ENCODE measurements around the gene MLLT10. TPM values are rescaled to one million over a fixed set of nuclear protein-coding genes. Genes with fewer than 3 reads are reported as not detected.

MLLT10 gene
- total RNA-seq, 1 donor from 2014 or later = 61.3 TPM

GRCh38 chr10:21746118-21746517 is 212.1 kb downstream of the MLLT10 start:
- Mint-ChIP-seq H3K4me3 (no peak overlapping the region), H3K36me3 (peaks cover 36% of the 10 kb centered on the region)
- TF ChIP-seq EZH2phosphoT487 (IDR thresholded peaks at IDR 0.05) (no peak), EZH2 (IDR thresholded peaks at IDR 0.05) (no peak)
- TF ChIP-seq, protein P1, sequence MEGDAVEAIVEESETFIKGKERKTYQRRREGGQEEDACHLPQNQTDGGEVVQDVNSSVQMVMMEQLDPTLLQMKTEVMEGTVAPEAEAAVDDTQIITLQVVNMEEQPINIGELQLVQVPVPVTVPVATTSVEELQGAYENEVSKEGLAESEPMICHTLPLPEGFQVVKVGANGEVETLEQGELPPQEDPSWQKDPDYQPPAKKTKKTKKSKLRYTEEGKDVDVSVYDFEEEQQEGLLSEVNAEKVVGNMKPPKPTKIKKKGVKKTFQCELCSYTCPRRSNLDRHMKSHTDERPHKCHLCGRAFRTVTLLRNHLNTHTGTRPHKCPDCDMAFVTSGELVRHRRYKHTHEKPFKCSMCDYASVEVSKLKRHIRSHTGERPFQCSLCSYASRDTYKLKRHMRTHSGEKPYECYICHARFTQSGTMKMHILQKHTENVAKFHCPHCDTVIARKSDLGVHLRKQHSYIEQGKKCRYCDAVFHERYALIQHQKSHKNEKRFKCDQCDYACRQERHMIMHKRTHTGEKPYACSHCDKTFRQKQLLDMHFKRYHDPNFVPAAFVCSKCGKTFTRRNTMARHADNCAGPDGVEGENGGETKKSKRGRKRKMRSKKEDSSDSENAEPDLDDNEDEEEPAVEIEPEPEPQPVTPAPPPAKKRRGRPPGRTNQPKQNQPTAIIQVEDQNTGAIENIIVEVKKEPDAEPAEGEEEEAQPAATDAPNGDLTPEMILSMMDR (IDR thresholded peaks at IDR 0.05) = no peak

GRCh38 chr10:21747809-21748208 is 213.8 kb downstream of the MLLT10 start:
- peaks cover 21% of the 10 kb centered on the region for H3K4me1 ChIP-seq
- peaks cover 4% of the 10 kb centered on the region for H3K27me3 Mint-ChIP-seq (ENCODE audit: insufficient read depth, low read depth)
- H3K27ac Mint-ChIP-seq = peak overlapping the region; percentile 39
- H3K9me3 Mint-ChIP-seq = no peaks in the 10 kb centered on the region
- no peak overlapping the region for H3K4me3 Mint-ChIP-seq
- no peak for DNase-seq (ENCODE audit: low spot score)
- H3K4me1 Mint-ChIP-seq = peaks cover 34% of the 10 kb centered on the region
- H3K27ac ChIP-seq = no peak overlapping the region
- no peak overlapping the region for H3K4me3 ChIP-seq
- H3K36me3 Mint-ChIP-seq = peaks cover 26% of the 10 kb centered on the region
- peaks cover 16% of the 10 kb centered on the region for H3F3A ChIP-seq (ENCODE audit: low read depth)
- no peak overlapping the region for H2AFZ ChIP-seq (replicated peaks)
- no peaks in the 10 kb centered on the region for H3K9me3 ChIP-seq (ENCODE audit: low read depth)
- peaks cover 4% of the 10 kb centered on the region for H4K20me1 ChIP-seq (ENCODE audit: low read depth)
- no peaks in the 10 kb centered on the region for H3K36me3 ChIP-seq
- no peak overlapping the region for H3K4me2 ChIP-seq
- H3K27me3 ChIP-seq = no peaks in the 10 kb centered on the region
- no peak for TF ChIP-seq EZH2 (IDR thresholded peaks at IDR 0.05)
- TF ChIP-seq, protein P1 (IDR thresholded peaks at IDR 0.05) = no peak
- no peak for TF ChIP-seq EZH2phosphoT487 (IDR thresholded peaks at IDR 0.05)
- H3K79me2 ChIP-seq (ENCODE audit: low read depth) = no peaks in the 10 kb centered on the region
- H3K9ac ChIP-seq = no peak overlapping the region

More at GRCh38 chr10:21746118-21746517, 212.1 kb downstream of the MLLT10 start:
- no peak for DNase-seq (ENCODE audit: low spot score)
- H3K36me3 ChIP-seq = peaks cover 10% of the 10 kb centered on the region
- H3K9me3 ChIP-seq (ENCODE audit: low read depth) = no peaks in the 10 kb centered on the region
- H3K27me3 ChIP-seq = no peaks in the 10 kb centered on the region
- no peaks in the 10 kb centered on the region for H4K20me1 ChIP-seq (ENCODE audit: low read depth)
- H3K4me1 Mint-ChIP-seq = peaks cover 33% of the 10 kb centered on the region
- no peak overlapping the region for H3K4me3 ChIP-seq
- peaks cover 4% of the 10 kb centered on the region for H3K27me3 Mint-ChIP-seq (ENCODE audit: insufficient read depth, low read depth)
- no peaks in the 10 kb centered on the region for H3K79me2 ChIP-seq (ENCODE audit: low read depth)
- H3K27ac Mint-ChIP-seq = peak overlapping the region; percentile 9
- no peak overlapping the region for H3K27ac ChIP-seq
- H3K9ac ChIP-seq = no peak overlapping the region
- H3K4me2 ChIP-seq = no peak overlapping the region
- H3K4me1 ChIP-seq = peaks cover 10% of the 10 kb centered on the region
- peaks cover 23% of the 10 kb centered on the region for H3F3A ChIP-seq (ENCODE audit: low read depth)
- H2AFZ ChIP-seq (replicated peaks) = no peak overlapping the region
- H3K9me3 Mint-ChIP-seq = no peaks in the 10 kb centered on the region

- Histone ChIP-seq H3K9ac (no peak overlapping the region), H3K79me2 (ENCODE audit: low read depth) (no peaks in the 10 kb centered on the region), H4K20me1 (ENCODE audit: low read depth) (peaks cover 4% of the 10 kb centered on the region), H3K4me2 (no peak overlapping the region), H3F3A (ENCODE audit: low read depth) (peaks cover 11% of the 10 kb centered on the region), H3K9me3 (ENCODE audit: low read depth) (no peaks in the 10 kb centered on the region), H3K27ac (no peak overlapping the region), H3K36me3 (no peaks in the 10 kb centered on the region), H3K4me1 (peaks cover 21% of the 10 kb centered on the region), H3K4me3 (no peak overlapping the region), H2AFZ (replicated peaks) (no peak overlapping the region), H3K27me3 (no peaks in the 10 kb centered on the region)
- no peaks in the 10 kb centered on the region for H3K9me3 Mint-ChIP-seq
- no peak for DNase-seq (ENCODE audit: low spot score)
- peaks cover 2% of the 10 kb centered on the region for H3K27me3 Mint-ChIP-seq (ENCODE audit: insufficient read depth, low read depth)
- no peak for TF ChIP-seq EZH2 (IDR thresholded peaks at IDR 0.05)
- TF ChIP-seq EZH2phosphoT487 (IDR thresholded peaks at IDR 0.05) = no peak
- TF ChIP-seq, protein P1 (IDR thresholded peaks at IDR 0.05) = no peak
- H3K36me3 Mint-ChIP-seq = peaks cover 19% of the 10 kb centered on the region
- peaks cover 33% of the 10 kb centered on the region for H3K4me1 Mint-ChIP-seq
- no peak overlapping the region for H3K27ac Mint-ChIP-seq
- H3K4me3 Mint-ChIP-seq = no peak overlapping the region
Observed at GRCh38 chr10:21749788-21750187, 215.8 kb downstream of the MLLT10 start.

All from neural progenitor cell (in vitro differentiated cells).